Hepatocyte (in vitro differentiated cells): ENCODE data around the gene CCDC78.

Source experiments
- EZH2 ChIP-seq: fragments of 200-600 bp; sonication (generic); IDR thresholded peaks from 2 replicates; pipeline ENCODE4 v1.6.1; 2016; ENCODE audit warnings: antibody characterized with exemption, mild to moderate bottlenecking, borderline replicate concordance
- TF ChIP-seq, protein P1 (sequence below): fragments of 200-600 bp; sonication (generic); IDR thresholded peaks from 2 replicates; pipeline ENCODE4 v1.5.1; 2016; ENCODE audit warnings: antibody characterized with exemption, mild to moderate bottlenecking; ENCODE audit not compliant: poor library complexity

DNA sequence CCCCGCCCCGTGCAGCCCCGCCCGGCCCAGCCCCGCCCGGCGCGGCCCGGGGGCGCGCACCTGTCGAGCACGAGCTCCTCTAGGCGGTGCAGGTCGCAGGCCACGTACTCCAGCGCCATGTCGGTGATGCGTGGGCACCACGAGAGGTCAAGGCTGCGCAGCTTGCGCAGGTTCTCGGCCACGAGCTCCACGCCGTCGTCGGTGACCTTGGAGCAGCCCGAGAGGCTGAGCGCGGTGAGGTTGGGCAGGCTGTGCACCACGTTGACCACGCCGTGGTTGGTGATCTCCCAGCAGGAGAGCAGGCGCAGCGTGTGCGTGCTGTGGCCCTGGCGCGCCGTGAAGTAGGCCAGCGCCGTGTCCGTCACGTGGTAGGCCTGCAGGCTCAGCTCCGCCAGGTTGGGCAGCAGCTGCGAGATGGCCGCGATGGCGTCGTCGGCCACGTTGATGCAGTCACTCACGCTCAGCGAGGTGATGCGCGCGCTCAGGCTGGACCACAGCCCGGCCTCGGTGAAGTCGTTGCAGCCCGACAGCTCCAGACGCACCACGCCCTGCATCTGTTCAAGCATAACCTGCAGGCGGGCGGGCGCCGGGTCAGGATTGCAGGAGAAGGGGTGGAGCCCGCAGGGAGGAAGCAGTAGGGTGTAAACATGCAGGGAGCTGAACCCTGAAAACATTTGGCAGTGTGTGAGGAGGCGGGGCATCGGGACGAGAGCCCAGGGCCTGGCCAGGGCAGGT lies 30.7 kb downstream of the CCDC78 start:
- TF ChIP-seq, protein P1, sequence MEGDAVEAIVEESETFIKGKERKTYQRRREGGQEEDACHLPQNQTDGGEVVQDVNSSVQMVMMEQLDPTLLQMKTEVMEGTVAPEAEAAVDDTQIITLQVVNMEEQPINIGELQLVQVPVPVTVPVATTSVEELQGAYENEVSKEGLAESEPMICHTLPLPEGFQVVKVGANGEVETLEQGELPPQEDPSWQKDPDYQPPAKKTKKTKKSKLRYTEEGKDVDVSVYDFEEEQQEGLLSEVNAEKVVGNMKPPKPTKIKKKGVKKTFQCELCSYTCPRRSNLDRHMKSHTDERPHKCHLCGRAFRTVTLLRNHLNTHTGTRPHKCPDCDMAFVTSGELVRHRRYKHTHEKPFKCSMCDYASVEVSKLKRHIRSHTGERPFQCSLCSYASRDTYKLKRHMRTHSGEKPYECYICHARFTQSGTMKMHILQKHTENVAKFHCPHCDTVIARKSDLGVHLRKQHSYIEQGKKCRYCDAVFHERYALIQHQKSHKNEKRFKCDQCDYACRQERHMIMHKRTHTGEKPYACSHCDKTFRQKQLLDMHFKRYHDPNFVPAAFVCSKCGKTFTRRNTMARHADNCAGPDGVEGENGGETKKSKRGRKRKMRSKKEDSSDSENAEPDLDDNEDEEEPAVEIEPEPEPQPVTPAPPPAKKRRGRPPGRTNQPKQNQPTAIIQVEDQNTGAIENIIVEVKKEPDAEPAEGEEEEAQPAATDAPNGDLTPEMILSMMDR = no peak
- no peak for TF ChIP-seq EZH2
